Stromal cell of bone marrow (primary cell): ENCODE data around the gene SLCO1B1.

Source experiments
- DNase-seq: peaks from one replicate; pipeline ENCODE4 v3.0.0-alpha.2; 2012; ENCODE audit warnings: low read depth

Gene SLCO1B1

GRCh38 chr12:21221778-21222177, 90.8 kb downstream of the SLCO1B1 start:
- no peak for DNase-seq

DNA sequence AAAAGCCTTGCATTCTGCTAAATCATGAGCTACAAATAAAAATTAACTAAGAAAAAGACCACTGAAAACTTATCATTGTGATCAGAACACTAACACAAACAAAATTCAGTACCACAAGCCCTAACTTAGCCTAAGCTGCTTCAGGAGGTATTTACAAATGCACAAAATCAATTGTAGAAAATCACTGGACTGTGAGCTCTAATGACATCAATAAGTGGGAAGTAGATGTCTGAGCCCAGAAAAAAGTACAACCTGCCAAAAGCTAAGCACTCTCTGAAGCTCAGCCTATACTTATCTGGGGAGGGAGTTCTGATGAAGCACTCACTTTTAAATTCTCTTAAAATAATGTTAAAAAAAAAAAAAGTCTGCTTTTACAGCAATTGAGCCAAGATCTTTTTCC, 92.9 kb downstream of the SLCO1B1 start:
- no peak for DNase-seq

DNA sequence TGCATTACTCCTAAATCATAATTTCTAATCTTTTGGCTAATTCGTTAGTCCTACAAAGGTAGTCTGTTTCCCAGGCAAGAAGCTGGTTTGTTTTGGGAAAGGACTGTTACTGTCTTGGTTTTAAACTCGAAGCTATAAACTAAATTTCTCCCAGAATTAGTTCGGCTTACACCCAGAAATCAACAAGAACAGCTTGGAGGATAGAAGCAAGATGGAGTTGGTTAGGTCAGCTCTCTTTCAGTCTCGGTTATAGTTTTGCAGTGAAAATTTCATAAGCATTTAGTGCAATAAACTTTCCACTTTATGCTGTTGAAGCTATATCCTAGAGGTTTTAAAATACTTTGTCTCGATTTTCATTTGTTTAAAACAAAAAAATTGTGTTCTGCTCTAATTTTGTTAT, 103.4 kb downstream of the SLCO1B1 start:
- no peak for DNase-seq

DNA sequence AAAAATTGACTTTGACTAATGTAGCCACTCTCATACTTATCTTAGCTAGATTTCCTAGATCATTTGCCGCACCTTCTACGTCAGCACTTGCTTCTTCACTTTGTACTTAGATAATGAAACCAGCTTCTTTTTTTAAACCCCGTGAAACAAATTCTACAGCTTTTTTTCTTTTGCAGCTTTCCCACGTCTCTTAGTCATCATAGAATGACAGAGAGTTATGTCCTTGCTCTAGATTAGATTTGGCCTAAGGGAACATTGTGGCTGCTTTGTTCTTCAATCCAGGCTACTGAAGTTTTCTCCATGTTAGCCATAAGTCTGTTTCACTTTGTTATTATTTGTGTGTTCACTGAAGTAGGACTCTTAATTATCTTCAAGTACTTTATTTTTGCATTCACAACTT, 108.9 kb downstream of the SLCO1B1 start:
- DNase-seq: no peak

DNA sequence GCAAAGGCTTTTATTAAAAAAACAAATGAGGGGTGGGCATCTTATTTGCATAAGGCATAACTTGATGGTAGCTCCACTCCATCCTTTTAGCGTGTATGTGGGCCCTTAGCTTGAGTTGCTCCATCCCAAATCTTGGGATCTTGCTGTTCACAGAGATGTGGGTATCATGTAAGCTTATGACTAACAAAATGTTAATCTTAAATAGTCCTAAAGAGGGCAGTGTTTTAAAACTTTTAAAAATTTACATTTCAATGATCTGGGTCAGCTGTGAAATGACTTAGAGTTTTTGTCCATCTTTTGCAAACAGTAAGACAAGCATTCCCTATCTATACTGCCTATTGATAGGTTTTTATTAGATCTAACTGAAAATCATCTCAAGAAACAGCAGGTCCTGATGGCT, 117.7 kb downstream of the SLCO1B1 start:
- DNase-seq: peak; percentile 15

- no peak for DNase-seq
Observed at GRCh38 chr12:21252070-21252469, 121.1 kb downstream of the SLCO1B1 start.

GRCh38 chr12:21257172-21257571, 126.2 kb downstream of the SLCO1B1 start:
- no peak for DNase-seq

- DNase-seq: no peak
Observed at GRCh38 chr12:21264232-21264631, 133.2 kb downstream of the SLCO1B1 start.

GRCh38 chr12:21265932-21266331, 134.9 kb downstream of the SLCO1B1 start:
- no peak for DNase-seq

GRCh38 chr12:21276826-21277225, 145.8 kb downstream of the SLCO1B1 start:
- no peak for DNase-seq
